ENCODE data around the gene ARHGAP23.

Gene ARHGAP23

DNA sequence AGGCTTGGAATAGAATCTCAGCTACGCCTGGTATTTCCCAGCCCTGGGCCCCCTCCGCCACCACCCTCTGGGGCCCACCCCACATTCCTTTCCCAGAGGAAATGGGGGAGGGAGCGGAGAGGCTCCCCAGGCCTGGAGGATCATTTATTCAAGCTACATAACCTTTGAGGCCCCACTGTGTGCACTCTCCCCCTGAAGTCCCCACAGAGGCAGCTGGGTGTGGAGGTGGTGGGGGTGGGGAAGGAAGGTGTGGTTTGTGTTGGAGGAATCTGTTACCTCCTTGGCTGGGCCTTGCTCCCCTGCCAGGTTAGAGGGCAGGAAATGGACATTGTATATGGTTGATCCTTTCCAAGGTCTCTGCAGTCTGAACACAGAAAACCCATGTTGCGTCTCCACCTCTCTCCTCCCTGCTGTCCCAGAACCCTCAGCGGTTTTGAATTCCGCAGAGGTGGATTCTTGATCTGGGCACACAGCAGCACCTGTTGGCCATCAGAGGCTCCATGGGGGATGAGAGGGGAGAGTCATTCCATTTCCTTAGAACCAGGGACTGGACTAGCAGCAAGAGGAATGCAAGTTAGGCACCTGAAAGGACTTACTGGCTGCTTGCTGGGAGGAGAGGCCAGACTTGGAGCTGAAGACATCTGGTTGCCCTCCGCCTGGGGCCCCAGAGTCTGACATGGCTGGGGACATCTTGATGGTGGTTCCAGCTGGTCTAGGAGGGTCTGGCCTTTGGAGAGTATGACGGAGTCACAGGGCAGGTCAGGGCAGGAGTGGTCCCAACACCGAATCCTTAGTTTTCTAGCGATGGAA lies 23.0 kb downstream of the ARHGAP23 start:
- peak overlapping the region; percentile 42 for H3K4me3 ChIP-seq (ENCODE audit: control insufficient read depth, low read depth, low read length)
- TF ChIP-seq, protein P1, sequence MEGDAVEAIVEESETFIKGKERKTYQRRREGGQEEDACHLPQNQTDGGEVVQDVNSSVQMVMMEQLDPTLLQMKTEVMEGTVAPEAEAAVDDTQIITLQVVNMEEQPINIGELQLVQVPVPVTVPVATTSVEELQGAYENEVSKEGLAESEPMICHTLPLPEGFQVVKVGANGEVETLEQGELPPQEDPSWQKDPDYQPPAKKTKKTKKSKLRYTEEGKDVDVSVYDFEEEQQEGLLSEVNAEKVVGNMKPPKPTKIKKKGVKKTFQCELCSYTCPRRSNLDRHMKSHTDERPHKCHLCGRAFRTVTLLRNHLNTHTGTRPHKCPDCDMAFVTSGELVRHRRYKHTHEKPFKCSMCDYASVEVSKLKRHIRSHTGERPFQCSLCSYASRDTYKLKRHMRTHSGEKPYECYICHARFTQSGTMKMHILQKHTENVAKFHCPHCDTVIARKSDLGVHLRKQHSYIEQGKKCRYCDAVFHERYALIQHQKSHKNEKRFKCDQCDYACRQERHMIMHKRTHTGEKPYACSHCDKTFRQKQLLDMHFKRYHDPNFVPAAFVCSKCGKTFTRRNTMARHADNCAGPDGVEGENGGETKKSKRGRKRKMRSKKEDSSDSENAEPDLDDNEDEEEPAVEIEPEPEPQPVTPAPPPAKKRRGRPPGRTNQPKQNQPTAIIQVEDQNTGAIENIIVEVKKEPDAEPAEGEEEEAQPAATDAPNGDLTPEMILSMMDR (conservative IDR thresholded peaks at IDR 0.05; ENCODE audit: control insufficient read depth, insufficient read depth, low read depth, low read length): no peak
- DNase-seq (ENCODE audit: low read depth): no peak

DNA sequence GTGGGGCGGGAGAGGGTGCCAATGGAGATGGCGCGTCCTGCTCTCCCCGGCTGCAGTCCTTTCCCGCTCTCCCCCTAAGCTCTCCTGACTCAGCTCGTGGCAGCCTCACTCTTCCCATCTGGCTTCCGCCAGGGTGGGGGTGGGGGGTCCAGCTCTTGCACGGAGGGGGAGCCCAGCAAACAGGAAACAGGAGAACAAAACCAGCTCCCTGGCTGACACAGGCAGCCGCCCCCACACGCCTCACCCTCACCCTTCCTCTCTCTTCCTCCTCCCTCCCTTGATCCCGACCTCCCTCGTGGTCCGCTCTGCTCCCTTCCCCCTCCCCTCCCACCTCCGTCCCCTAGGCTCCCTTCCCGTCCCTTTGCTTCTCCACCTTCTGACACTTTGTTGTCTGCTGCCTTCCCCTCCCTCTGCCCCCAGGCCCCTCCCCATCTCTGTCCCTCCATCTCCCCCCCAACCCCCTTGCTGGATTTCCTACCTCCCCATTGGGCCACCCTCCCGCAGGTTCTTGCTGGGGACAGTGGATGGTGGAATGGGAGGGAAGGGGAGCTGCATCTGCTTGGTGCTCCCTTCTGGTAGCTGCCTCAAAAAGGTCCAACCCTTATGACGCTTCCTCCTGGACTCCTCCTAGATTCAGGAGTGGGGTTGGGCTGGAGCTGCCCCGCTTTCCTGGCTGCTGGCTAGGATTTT lies 23.7 kb downstream of the ARHGAP23 start:
- peak overlapping the region; percentile 42 for H3K4me3 ChIP-seq (ENCODE audit: control insufficient read depth, low read depth, low read length)
- TF ChIP-seq, protein P1 (conservative IDR thresholded peaks at IDR 0.05; ENCODE audit: control insufficient read depth, insufficient read depth, low read depth, low read length): no peak
- peak; percentile 94 for DNase-seq (ENCODE audit: low read depth)

DNA sequence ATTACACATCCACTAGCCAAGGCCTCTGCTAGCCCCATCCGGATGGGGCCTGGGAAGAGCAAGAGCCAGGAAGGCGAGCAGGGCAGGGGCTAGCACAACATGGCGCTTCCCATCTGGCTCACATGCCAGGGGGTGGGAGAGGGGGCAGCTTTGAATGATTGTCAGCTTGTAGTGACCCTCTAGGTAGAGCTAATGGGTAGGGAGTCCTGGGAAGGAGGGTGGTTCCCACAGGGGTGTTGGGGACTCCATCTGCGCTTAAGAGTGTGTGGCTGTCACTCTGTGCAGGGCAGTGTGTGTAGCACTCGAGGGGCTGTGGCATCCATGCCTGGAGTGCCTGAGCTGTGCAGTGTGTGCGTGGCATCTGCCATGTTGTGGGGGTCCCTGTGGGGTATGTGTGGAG lies 24.5 kb downstream of the ARHGAP23 start:
- no peak overlapping the region for H3K4me3 ChIP-seq (ENCODE audit: control insufficient read depth, low read depth, low read length)
- TF ChIP-seq, protein P1 (conservative IDR thresholded peaks at IDR 0.05; ENCODE audit: control insufficient read depth, insufficient read depth, low read depth, low read length): no peak

DNA sequence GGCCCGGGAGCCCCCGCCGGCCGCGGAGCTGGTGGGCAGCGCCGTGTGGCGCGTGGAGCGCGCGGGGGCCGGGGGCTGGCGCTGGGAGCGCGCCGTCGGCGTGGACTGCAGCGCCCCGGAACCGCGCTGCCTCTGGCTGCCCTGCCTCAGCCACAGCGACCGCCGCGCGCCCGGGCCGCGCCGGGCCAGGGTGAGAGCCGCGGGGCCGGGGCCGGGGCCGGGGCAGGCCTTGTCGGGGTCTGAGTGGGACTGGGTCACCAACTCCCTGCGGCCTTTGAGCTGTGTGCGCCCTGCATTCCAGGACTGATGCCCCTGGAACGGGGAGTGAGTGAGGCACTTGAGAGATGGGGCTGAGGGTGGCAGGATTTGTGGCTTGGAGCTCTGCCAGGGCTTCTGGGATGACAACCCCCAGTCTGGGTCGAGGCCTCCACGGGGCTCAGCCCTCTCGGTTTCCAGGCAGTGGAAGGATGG lies 25.7 kb downstream of the ARHGAP23 start:
- DNase-seq (ENCODE audit: low read depth): peak; percentile 41
- TF ChIP-seq, protein P1 (conservative IDR thresholded peaks at IDR 0.05; ENCODE audit: control insufficient read depth, insufficient read depth, low read depth, low read length): no peak
- peak overlapping the region; percentile 64 for H3K4me3 ChIP-seq (ENCODE audit: control insufficient read depth, low read depth, low read length)

More for the DNA sequence above, 24.5 kb downstream of the ARHGAP23 start:
- DNase-seq (ENCODE audit: low read depth): no peak

DNA sequence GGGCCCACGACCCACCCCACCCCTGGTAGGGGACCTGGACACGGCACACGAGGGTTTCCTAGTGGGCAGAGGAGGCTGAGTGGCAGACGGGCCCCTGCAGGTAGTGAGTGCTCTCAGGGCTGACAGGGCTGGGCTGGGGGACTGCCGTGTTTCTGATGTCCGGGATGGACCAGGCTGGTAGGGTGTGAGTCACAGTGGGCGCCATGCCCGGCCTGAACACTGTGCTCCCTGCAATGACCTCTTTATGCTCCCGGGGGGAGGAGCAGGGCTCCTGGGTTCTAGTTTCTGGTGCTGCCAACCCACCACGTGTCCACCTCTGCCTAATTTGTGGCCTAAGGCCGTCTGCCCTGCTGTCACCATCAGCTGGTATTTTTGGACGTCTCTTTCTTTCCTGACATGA lies 26.3 kb downstream of the ARHGAP23 start:
- TF ChIP-seq, protein P1 (conservative IDR thresholded peaks at IDR 0.05; ENCODE audit: control insufficient read depth, insufficient read depth, low read depth, low read length): no peak
- DNase-seq (ENCODE audit: low read depth): peak; percentile 83
- H3K4me3 ChIP-seq (ENCODE audit: control insufficient read depth, low read depth, low read length): peak overlapping the region; percentile 64

DNA sequence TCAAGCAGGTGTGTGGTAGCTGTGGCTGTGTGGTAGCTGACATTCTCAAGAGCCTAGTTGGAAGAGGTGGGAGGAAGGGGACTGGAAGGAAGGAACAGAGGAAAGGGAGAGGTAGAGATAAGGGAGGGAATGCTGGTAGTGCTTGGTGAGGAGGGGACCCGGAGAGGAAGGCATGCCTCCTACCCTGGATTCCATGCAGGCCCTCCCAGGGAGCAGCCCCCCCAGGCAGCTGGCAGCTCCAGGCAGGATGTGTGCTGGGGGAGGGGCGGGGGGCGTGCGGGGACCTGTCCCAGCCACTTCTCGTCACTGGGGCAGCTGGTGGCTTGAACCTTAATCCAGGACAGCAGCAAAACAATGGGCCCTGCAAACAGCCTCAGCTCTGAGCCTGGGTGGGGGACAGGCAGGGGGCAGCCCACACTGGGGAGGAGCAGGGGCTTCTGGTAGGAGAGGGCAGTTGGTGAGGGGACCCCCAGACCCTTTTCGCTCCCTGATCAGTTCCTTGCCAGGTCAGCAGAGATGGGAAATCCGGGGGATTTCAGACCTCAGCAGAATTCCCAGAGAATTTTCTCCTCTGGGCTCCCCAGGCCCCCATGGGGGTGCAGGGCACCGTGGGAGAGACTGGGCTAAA lies 27.1 kb downstream of the ARHGAP23 start:
- H3K4me3 ChIP-seq (ENCODE audit: control insufficient read depth, low read depth, low read length): peak overlapping the region; percentile 64
- DNase-seq (ENCODE audit: low read depth): no peak
- TF ChIP-seq, protein P1 (conservative IDR thresholded peaks at IDR 0.05; ENCODE audit: control insufficient read depth, insufficient read depth, low read depth, low read length): no peak

Measured in fibroblast of mammary gland (primary cell).